ENCODE results near the gene OR2T35. TPM values are rescaled to one million over a fixed set of nuclear protein-coding genes. Genes with fewer than 3 reads are reported as not detected.

OR2T35 gene
- total RNA-seq, 4 donors from 2014 or later, result not detected

DNA sequence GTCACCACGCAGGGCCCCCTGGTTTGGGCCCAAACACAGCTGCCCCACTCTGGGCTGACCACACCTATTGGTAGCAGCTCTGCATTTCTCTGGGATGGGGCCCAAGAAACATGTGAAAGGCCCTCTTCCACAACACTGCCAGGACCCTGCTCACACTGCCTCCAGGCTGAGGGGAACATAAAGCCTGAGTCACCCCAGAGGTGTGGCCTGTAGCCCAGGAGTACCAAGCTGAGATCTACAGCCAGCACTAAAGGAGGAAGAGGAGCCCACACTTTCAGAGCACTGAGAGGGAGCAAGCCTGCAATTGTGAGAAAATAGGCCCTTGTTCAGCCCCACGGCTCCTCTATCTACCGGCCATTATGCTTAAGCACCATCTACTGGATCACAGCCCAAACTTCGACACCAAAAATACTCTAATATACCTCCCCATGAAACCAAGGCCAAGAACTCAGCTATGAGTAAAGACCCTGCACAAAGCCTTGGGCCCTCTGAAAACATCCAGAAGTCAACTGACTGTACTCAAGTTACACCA is 33.1 kb downstream of the OR2T35 start:
- TF ChIP-seq POLR2A (IDR thresholded peaks at IDR 0.05) (no peak), EP300 (IDR thresholded peaks at IDR 0.05) (no peak)
- TF ChIP-seq, protein P1, sequence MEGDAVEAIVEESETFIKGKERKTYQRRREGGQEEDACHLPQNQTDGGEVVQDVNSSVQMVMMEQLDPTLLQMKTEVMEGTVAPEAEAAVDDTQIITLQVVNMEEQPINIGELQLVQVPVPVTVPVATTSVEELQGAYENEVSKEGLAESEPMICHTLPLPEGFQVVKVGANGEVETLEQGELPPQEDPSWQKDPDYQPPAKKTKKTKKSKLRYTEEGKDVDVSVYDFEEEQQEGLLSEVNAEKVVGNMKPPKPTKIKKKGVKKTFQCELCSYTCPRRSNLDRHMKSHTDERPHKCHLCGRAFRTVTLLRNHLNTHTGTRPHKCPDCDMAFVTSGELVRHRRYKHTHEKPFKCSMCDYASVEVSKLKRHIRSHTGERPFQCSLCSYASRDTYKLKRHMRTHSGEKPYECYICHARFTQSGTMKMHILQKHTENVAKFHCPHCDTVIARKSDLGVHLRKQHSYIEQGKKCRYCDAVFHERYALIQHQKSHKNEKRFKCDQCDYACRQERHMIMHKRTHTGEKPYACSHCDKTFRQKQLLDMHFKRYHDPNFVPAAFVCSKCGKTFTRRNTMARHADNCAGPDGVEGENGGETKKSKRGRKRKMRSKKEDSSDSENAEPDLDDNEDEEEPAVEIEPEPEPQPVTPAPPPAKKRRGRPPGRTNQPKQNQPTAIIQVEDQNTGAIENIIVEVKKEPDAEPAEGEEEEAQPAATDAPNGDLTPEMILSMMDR (IDR thresholded peaks at IDR 0.05), result no peak
- 72 to 74% methylated on average over 4 of the region's 4 CpGs for WGBS, 2 donors
- H3K4me1 ChIP-seq, result no peaks in the 10 kb centered on the region

DNA sequence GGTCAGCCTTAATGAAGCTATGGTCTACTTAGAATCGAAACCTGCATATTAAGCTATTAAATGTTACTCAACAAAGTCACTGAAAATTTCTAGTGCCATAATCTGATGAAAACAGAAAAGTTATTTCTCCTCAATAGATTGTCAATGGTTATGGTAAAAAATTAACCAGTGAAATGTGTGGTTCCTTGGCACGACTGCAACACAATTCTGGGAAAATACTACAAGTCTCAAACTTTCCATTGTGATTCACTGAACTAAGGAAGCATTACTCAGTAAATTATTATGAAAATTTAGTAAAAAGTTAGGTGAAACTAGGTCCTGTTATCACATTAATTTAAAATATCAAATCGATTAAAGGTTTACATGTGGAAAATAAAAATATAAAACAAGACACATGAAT is 34.8 kb downstream of the OR2T35 start:
- Histone ChIP-seq H3K9me3 (no peaks in the 10 kb centered on the region), H3K4me1 (no peaks in the 10 kb centered on the region), H3K36me3 (no peaks in the 10 kb centered on the region), H3K4me3 (no peak overlapping the region), H3K27me3 (no peaks in the 10 kb centered on the region), H3K27ac (no peak overlapping the region)
- TF ChIP-seq EP300 (IDR thresholded peaks at IDR 0.05), result no peak
- TF ChIP-seq, protein P1 (IDR thresholded peaks at IDR 0.05), result no peak
- 48 to 52% methylated on average over 3 of the region's 3 CpGs for WGBS, 2 donors
- no peak for DNase-seq (ENCODE audit: low spot score in 2 of 2)

More for the DNA sequence above, 33.1 kb downstream of the OR2T35 start:
- no peak overlapping the region for H3K4me3 ChIP-seq
- H3K27me3 ChIP-seq, result no peaks in the 10 kb centered on the region
- no peak overlapping the region for H3K27ac ChIP-seq
- H3K36me3 ChIP-seq, result no peaks in the 10 kb centered on the region
- no peak for DNase-seq (ENCODE audit: low spot score in 2 of 2)
- no peaks in the 10 kb centered on the region for H3K9me3 ChIP-seq

DNA sequence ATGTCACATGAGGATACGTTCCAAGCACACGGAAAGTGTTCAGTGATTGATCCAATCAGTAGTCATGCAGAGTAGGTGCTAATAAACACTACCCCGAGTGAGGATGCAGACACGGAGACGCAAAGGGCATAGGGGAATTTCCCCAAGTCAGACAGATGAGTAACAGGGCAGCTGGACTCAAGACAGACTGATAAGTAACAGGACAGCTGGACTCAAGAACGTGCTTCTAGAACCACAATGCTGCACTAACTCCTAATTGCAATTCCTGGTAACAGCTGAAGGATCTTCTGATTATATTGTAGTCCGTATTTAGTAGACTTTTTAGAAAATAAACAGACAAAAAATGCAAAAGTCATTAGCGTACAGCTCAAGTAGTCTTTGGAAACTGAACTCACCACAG is 45.7 kb downstream of the OR2T35 start:
- no peaks in the 10 kb centered on the region for H3K9me3 ChIP-seq
- TF ChIP-seq EP300 (IDR thresholded peaks at IDR 0.05) (no peak), POLR2A (IDR thresholded peaks at IDR 0.05) (no peak)
- TF ChIP-seq, protein P1 (IDR thresholded peaks at IDR 0.05), result no peak
- WGBS, 2 donors, result 80 to 82% methylated on average over 8 of the region's 8 CpGs
- H3K27me3 ChIP-seq, result no peaks in the 10 kb centered on the region
- no peak for DNase-seq (ENCODE audit: low spot score in 2 of 2)
- no peak overlapping the region for H3K27ac ChIP-seq
- no peak overlapping the region for H3K4me3 ChIP-seq
- H3K36me3 ChIP-seq, result no peaks in the 10 kb centered on the region
- no peaks in the 10 kb centered on the region for H3K4me1 ChIP-seq

DNA sequence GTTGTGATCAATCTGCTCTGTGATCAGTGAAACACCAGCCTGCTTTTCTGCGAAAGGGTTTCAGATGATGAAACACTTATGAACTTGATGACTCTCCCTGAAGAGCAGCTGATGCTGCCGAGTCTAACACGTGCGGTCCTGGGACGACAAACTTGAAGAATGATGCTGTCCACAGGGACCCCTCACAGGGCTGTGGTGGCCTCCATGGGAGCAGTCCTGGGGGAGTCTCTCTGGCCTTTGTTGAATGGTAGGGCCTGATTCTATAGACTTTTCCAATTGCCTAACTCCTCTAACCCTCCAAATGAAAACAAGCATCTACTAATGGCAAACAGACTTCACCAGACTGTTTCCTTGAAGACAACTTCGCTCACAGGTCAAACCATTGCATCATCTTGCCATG is 47.5 kb downstream of the OR2T35 start, which contains the start of gene OR2T10:
Gene OR2T10 (minus strand): TSS at position 112 of the 400 bp plus-strand sequence. CDS start 3,932 bp downstream, outside the sequence.
- Histone ChIP-seq H3K4me3 (no peak within 1 kb of the TSS), H3K9me3 (no peaks in the 10 kb centered on the region), H3K36me3 (no peaks in the 10 kb centered on the region), H3K4me1 (no peaks in the 10 kb centered on the region), H3K27me3 (no peaks in the 10 kb centered on the region), H3K27ac (no peak within 1 kb of the TSS)
- TF ChIP-seq POLR2A (IDR thresholded peaks at IDR 0.05) (no peak), EP300 (IDR thresholded peaks at IDR 0.05) (no peak)
- TF ChIP-seq, protein P1 (IDR thresholded peaks at IDR 0.05), result no peak
- WGBS, 2 donors, result 76 to 89% methylated on average over 6 of the region's 6 CpGs
- DNase-seq (ENCODE audit: low spot score in 2 of 2), result no peak

DNA sequence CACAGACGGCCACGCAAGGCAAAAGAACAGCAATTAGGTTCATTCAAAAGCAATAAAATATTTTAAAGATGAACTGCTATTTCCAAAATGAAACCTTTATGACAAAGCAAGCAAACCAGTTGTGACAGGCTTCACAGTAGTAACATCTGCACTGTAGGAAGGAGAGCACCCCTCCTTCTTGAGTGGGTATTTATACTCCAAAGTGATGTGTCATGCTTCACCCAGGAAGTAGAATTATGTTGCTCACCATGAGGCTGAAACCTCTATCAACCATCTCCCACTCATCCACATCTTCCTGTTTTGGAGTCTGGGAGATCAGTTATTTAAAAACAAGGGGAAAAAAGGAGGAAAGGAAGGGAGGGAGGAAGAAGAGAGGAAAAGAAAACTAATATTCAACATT is 48.5 kb downstream of the OR2T35 start:
- Histone ChIP-seq H3K9me3 (no peaks in the 10 kb centered on the region), H3K27ac (no peak overlapping the region), H3K4me1 (no peaks in the 10 kb centered on the region), H3K27me3 (no peaks in the 10 kb centered on the region), H3K36me3 (no peaks in the 10 kb centered on the region), H3K4me3 (no peak overlapping the region)
- TF ChIP-seq EP300 (IDR thresholded peaks at IDR 0.05) (no peak), POLR2A (IDR thresholded peaks at IDR 0.05) (no peak)
- TF ChIP-seq, protein P1 (IDR thresholded peaks at IDR 0.05), result no peak
- WGBS, 2 donors, result 54 to 77% methylated on average over 2 of the region's 2 CpGs
- DNase-seq (ENCODE audit: low spot score in 2 of 2), result no peak
